Omental fat pad (tissue), 4 donors: ENCODE results near the gene TEX14. TPM values are rescaled to one million over a fixed set of nuclear protein-coding genes. Genes with fewer than 3 reads are reported as not detected.

Experiments used
- ATAC-seq: fragments of 150-250 bp; one replicate; pipeline ENCODE4 v1.9.1; 2016; ENCODE audit warnings: mild to moderate bottlenecking, moderate library complexity; ENCODE audit not compliant: low FRiP score
- DNase-seq: peaks from one replicate; pipeline ENCODE4 v3.0.0-alpha.2; 2019; ENCODE audit warnings: low spot score
- total RNA-seq, 4 donors: library from RNA; depleted of rRNA; stranded (reverse); fragments of >200 nt; gene quantifications; one replicate each; pipeline ENCODE4 v1.1.0, GENCODE V29; 2016
- TF ChIP-seq, protein P1 (sequence below), 3 donors: fragments of 450-650 bp; IDR thresholded peaks; one replicate each; pipeline ENCODE4 v1.5.1; 2016 to 2017; ENCODE audit warnings: antibody characterized with exemption in 3 of 3, mild to moderate bottlenecking in 3 of 3, moderate library complexity in 2 of 3

Gene TEX14, protein sequence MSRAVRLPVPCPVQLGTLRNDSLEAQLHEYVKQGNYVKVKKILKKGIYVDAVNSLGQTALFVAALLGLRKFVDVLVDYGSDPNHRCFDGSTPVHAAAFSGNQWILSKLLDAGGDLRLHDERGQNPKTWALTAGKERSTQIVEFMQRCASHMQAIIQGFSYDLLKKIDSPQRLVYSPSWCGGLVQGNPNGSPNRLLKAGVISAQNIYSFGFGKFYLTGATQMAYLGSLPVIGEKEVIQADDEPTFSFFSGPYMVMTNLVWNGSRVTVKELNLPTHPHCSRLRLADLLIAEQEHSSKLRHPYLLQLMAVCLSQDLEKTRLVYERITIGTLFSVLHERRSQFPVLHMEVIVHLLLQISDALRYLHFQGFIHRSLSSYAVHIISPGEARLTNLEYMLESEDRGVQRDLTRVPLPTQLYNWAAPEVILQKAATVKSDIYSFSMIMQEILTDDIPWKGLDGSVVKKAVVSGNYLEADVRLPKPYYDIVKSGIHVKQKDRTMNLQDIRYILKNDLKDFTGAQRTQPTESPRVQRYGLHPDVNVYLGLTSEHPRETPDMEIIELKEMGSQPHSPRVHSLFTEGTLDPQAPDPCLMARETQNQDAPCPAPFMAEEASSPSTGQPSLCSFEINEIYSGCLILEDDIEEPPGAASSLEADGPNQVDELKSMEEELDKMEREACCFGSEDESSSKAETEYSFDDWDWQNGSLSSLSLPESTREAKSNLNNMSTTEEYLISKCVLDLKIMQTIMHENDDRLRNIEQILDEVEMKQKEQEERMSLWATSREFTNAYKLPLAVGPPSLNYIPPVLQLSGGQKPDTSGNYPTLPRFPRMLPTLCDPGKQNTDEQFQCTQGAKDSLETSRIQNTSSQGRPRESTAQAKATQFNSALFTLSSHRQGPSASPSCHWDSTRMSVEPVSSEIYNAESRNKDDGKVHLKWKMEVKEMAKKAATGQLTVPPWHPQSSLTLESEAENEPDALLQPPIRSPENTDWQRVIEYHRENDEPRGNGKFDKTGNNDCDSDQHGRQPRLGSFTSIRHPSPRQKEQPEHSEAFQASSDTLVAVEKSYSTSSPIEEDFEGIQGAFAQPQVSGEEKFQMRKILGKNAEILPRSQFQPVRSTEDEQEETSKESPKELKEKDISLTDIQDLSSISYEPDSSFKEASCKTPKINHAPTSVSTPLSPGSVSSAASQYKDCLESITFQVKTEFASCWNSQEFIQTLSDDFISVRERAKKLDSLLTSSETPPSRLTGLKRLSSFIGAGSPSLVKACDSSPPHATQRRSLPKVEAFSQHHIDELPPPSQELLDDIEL (N-terminal part only)
- 1 to 10 TPM in 1 of 4 donors, under 1 TPM in 3; 0.19 to 1.3 (median 0.39) TPM for total RNA-seq

DNA sequence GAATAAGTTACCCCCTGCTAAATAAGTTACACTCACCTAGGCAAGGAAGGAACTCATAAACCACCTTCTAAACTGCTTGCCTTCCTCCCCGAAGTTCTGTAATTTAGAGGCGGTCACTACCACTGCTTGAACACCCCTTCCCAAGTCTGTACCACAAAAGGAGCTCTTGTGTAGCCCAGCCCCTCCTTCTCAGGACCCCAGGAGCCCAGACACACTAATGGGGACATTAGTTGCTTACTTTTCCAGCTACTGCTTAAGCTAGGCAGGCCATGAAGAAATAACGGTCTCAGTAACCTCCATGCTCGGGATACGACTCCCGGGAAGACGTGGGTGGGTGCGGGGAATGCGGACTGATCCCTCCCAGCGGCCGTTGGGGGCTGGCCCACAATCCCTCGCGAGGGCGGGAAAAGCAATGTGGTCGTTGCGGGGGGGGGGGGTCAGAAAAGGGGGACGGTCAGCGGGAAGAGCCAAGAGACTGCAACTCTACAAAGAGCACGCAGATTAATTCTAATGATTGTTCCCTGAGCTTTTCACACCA, at the start of gene TEX14:
TEX14 (minus strand) TSS at position 345 of the 538 bp plus-strand sequence. CDS start 40,044 bp downstream, outside the sequence.
- DNase-seq (no peak), ATAC-seq (no peak)
- TF ChIP-seq, protein P1, sequence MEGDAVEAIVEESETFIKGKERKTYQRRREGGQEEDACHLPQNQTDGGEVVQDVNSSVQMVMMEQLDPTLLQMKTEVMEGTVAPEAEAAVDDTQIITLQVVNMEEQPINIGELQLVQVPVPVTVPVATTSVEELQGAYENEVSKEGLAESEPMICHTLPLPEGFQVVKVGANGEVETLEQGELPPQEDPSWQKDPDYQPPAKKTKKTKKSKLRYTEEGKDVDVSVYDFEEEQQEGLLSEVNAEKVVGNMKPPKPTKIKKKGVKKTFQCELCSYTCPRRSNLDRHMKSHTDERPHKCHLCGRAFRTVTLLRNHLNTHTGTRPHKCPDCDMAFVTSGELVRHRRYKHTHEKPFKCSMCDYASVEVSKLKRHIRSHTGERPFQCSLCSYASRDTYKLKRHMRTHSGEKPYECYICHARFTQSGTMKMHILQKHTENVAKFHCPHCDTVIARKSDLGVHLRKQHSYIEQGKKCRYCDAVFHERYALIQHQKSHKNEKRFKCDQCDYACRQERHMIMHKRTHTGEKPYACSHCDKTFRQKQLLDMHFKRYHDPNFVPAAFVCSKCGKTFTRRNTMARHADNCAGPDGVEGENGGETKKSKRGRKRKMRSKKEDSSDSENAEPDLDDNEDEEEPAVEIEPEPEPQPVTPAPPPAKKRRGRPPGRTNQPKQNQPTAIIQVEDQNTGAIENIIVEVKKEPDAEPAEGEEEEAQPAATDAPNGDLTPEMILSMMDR (IDR thresholded peaks at IDR 0.05) = no peak

DNA sequence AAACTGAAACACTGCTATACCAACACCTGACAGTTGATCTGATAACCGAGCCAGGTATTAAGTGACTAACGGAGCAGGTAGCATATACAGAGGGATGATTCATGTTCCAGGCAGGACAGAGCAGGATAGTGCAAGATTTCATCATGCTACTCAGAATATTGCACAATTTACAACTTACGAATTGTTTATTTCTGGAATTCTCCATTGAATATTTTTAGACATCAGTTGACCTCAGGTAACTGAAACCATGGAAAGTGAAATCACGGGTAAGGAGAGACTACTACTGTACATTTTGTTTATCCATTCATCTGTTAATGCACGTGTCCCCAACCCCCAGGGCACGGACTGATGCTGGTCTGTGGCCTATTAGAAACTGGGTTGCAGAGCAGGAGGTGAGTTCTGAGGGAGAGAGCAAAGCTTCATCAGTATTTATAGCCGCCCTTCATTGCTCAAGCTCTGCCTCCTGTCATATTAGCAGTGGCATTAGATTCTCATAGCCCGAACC, 49.3 kb upstream of the TEX14 start:
- TF ChIP-seq, protein P1 (IDR thresholded peaks at IDR 0.05) = no peak
- ATAC-seq (peak; percentile 92), DNase-seq (no peak)

DNA sequence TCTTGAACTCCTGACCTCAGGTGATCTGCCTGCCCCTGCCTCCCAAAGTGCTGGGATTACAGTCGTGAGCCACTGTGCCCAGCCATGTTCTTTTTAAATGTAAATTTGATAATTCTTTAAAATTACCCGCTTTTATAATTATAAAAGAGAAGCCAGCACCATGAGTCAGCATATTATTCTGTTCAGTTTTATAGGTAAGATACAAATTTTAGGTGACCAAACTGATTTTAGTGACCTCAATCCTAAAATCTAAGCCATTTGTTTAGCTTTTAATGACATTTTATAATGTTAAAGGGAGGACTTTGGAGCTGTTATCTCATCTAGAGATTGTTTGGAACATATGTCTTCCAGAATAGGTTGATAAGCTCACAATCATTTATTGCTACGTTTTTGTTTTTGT, 43.0 kb upstream of the TEX14 start:
- TF ChIP-seq, protein P1 (IDR thresholded peaks at IDR 0.05) = no peak
- no peak for ATAC-seq

DNA sequence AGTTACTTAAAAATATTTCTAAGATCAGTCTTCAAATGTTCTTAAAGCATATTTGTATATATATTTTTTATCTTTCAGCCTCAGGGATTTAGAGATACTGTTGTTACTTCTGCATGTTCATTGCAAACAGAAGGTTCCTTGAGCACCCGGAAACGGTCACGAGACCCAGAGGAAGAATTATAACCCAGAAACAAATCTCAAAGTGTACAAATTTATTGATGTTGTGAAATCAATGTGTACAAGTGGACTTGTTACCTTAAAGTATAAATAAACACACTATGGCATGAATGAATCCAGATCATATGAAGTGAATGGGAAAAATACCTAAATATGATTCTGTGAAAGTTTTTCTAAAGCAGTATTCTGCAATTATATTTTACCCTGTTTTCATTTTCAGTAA, 42.2 kb upstream of the TEX14 start:
- DNase-seq = no peak
- ATAC-seq = no peak
- TF ChIP-seq, protein P1 (IDR thresholded peaks at IDR 0.05) = no peak

More for the DNA sequence above, 43.0 kb upstream of the TEX14 start:
- no peak for DNase-seq

DNA sequence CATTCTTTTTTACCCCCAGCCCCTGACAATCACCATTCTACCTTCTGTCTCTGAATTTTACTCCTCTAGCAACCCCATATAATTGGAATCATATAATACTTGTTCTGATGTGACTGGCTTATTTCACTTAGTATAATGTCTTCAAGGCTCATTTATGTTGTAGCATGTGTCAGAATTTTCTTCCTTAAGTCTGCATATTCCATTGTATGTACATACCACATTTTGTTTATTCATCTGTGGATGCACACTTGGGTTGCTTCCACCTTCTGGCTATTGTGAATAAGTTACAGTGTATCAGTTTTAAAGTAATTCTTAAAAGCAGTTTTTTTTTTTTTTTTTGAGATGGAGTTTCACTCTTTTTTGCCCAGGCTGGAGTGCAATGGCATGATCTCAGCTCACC, 39.1 kb upstream of the TEX14 start:
- ATAC-seq = no peak
- DNase-seq = no peak
- TF ChIP-seq, protein P1 (IDR thresholded peaks at IDR 0.05) = no peak

DNA sequence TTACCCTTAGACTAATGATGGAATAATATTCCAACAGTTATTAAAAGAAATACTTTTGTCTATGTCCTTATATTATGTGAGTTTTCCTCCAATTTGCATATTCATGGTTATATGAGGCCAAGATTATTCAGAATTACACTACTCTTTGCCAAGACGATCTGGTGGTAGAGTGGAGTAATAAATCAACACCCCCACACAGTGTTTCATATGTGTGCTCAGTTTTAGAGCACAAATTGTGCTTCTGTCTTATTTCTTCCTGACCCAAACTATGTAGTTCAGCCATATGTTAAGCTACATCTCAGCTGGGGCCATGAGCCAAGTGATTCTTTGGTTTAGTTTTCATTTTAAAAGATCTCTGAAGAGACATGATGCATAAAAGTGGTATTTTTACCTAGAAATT, 37.0 kb upstream of the TEX14 start:
- DNase-seq = no peak
- TF ChIP-seq, protein P1 (IDR thresholded peaks at IDR 0.05) = no peak
- no peak for ATAC-seq
